ENCODE results near the gene HBS1L.
A peak's percentile ranks its signal among the peaks of the same experiment; 100 is the strongest.

The HBS1L gene

GRCh38 chr6:134954272-134955000, 100.2 kb downstream of the HBS1L start:
- FAIRE-seq (no peak), DNase-seq (ENCODE audit: insufficient read length, low spot score) (no peak)
- TF ChIP-seq TAF1 (IDR thresholded peaks at IDR 0.05; ENCODE audit: low read depth, low read length) (no peak), SPI1 (IDR thresholded peaks at IDR 0.05; ENCODE audit: low read depth, low read length) (no peak), PAX5 (IDR thresholded peaks at IDR 0.05; ENCODE audit: insufficient read depth, low read length, severe bottlenecking) (no peak), POLR2A (IDR thresholded peaks at IDR 0.05; ENCODE audit: low read depth, low read length) (no peak), POU2F2 (IDR thresholded peaks at IDR 0.05; ENCODE audit: low read depth, low read length) (no peak), POLR2AphosphoS5 (IDR thresholded peaks at IDR 0.05; ENCODE audit: low read depth, low read length) (no peak)

GRCh38 chr6:134951494-134952263, 102.9 kb downstream of the HBS1L start:
- TF ChIP-seq POLR2AphosphoS5 (IDR thresholded peaks at IDR 0.05; ENCODE audit: low read depth, low read length) = no peak
- no peak for TF ChIP-seq POLR2A (IDR thresholded peaks at IDR 0.05; ENCODE audit: low read depth, low read length)
- no peak for TF ChIP-seq TAF1 (IDR thresholded peaks at IDR 0.05; ENCODE audit: low read depth, low read length)
- TF ChIP-seq PAX5 (IDR thresholded peaks at IDR 0.05; ENCODE audit: insufficient read depth, low read length, severe bottlenecking) = no peak
- FAIRE-seq (no peak), DNase-seq (ENCODE audit: insufficient read length, low spot score) (no peak)

- TF ChIP-seq PAX5 (IDR thresholded peaks at IDR 0.05; ENCODE audit: insufficient read depth, low read length, severe bottlenecking) (no peak), POLR2AphosphoS5 (IDR thresholded peaks at IDR 0.05; ENCODE audit: low read depth, low read length) (no peak), POU2F2 (IDR thresholded peaks at IDR 0.05; ENCODE audit: low read depth, low read length) (no peak), SPI1 (IDR thresholded peaks at IDR 0.05; ENCODE audit: low read depth, low read length) (no peak), POLR2A (IDR thresholded peaks at IDR 0.05; ENCODE audit: low read depth, low read length) (no peak), TAF1 (IDR thresholded peaks at IDR 0.05; ENCODE audit: low read depth, low read length) (no peak)
- FAIRE-seq (no peak), DNase-seq (ENCODE audit: insufficient read length, low spot score) (no peak)
These were observed 104.1 kb downstream of the HBS1L start for GRCh38 chr6:134950482-134950881.

GRCh38 chr6:134949927-134950326, 104.7 kb downstream of the HBS1L start, which contains the start of gene ALDH8A1:
Gene ALDH8A1, minus strand, starts transcription at chr6:134950101. Its CDS starts 48 bp downstream, at chr6:134950053.
- TF ChIP-seq TAF1 (IDR thresholded peaks at IDR 0.05; ENCODE audit: low read depth, low read length) (no peak), SPI1 (IDR thresholded peaks at IDR 0.05; ENCODE audit: low read depth, low read length) (no peak), POLR2A (IDR thresholded peaks at IDR 0.05; ENCODE audit: low read depth, low read length) (no peak), PAX5 (IDR thresholded peaks at IDR 0.05; ENCODE audit: insufficient read depth, low read length, severe bottlenecking) (no peak), POLR2AphosphoS5 (IDR thresholded peaks at IDR 0.05; ENCODE audit: low read depth, low read length) (no peak), POU2F2 (IDR thresholded peaks at IDR 0.05; ENCODE audit: low read depth, low read length) (no peak)
- DNase-seq (ENCODE audit: insufficient read length, low spot score) (no peak), FAIRE-seq (no peak)

DNA sequence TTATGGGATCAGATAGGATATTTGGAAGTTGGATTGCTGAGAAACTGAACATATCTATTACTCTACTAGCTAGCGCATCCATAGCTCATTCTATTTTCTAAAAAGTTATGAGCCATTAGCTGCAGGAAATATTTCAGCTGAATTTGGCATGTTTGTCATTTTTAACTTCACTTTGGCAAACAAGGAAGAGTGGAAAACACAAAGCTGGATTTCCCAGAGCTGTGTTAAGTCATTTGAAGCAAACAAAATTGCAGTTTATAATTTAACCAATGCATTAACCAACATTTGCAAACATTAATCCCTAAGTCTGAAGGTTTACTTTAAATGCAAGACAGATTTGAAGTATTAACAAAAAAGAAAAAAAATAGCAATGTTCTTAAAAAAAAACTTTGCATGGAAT, 105.9 kb downstream of the HBS1L start:
- no peak for TF ChIP-seq PAX5 (IDR thresholded peaks at IDR 0.05; ENCODE audit: insufficient read depth, low read length, severe bottlenecking)
- TF ChIP-seq SPI1 (IDR thresholded peaks at IDR 0.05; ENCODE audit: low read depth, low read length) = no peak
- TF ChIP-seq POU2F2 (IDR thresholded peaks at IDR 0.05; ENCODE audit: low read depth, low read length) = no peak
- no peak for TF ChIP-seq POLR2AphosphoS5 (IDR thresholded peaks at IDR 0.05; ENCODE audit: low read depth, low read length)
- TF ChIP-seq POLR2A (IDR thresholded peaks at IDR 0.05; ENCODE audit: low read depth, low read length) = no peak
- TF ChIP-seq TAF1 (IDR thresholded peaks at IDR 0.05; ENCODE audit: low read depth, low read length) = no peak
- no peak for DNase-seq (ENCODE audit: insufficient read length, low spot score)
- FAIRE-seq = no peak

GRCh38 chr6:134948142-134948541, 106.5 kb downstream of the HBS1L start:
- FAIRE-seq (no peak), DNase-seq (ENCODE audit: insufficient read length, low spot score) (no peak)
- TF ChIP-seq PAX5 (IDR thresholded peaks at IDR 0.05; ENCODE audit: insufficient read depth, low read length, severe bottlenecking) (no peak), SPI1 (IDR thresholded peaks at IDR 0.05; ENCODE audit: low read depth, low read length) (no peak), POLR2A (IDR thresholded peaks at IDR 0.05; ENCODE audit: low read depth, low read length) (no peak), POU2F2 (IDR thresholded peaks at IDR 0.05; ENCODE audit: low read depth, low read length) (no peak), TAF1 (IDR thresholded peaks at IDR 0.05; ENCODE audit: low read depth, low read length) (no peak), POLR2AphosphoS5 (IDR thresholded peaks at IDR 0.05; ENCODE audit: low read depth, low read length) (no peak)

DNA sequence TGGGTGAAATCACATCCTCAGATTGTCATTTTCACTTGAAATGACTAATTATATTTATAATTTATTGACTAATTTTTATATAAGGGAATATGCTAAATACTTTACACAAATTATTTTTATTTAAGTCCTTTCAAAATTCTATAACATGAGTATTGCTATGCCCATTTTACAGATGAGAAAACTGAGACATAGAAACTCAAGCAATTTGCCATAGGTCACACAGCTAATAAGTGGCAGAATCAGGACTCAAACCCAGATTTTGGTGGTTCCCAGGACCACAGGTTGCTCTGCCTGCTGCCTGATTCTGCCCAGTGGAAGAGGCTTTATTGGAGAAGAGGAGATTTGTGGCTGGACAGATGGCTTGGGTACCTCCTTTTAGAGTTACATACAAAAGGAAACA, 109.6 kb downstream of the HBS1L start:
- no peak for FAIRE-seq
- DNase-seq (ENCODE audit: insufficient read length, low spot score) = no peak
- TF ChIP-seq PAX5 (IDR thresholded peaks at IDR 0.05; ENCODE audit: insufficient read depth, low read length, severe bottlenecking) (no peak), POU2F2 (IDR thresholded peaks at IDR 0.05; ENCODE audit: low read depth, low read length) (no peak), SPI1 (IDR thresholded peaks at IDR 0.05; ENCODE audit: low read depth, low read length) (no peak), POLR2A (IDR thresholded peaks at IDR 0.05; ENCODE audit: low read depth, low read length) (no peak), POLR2AphosphoS5 (IDR thresholded peaks at IDR 0.05; ENCODE audit: low read depth, low read length) (no peak), TAF1 (IDR thresholded peaks at IDR 0.05; ENCODE audit: low read depth, low read length) (no peak)

GRCh38 chr6:134943522-134944111, 111.0 kb downstream of the HBS1L start:
- FAIRE-seq = no peak
- TF ChIP-seq TAF1 (IDR thresholded peaks at IDR 0.05; ENCODE audit: low read depth, low read length) (no peak), POLR2AphosphoS5 (IDR thresholded peaks at IDR 0.05; ENCODE audit: low read depth, low read length) (no peak), POU2F2 (IDR thresholded peaks at IDR 0.05; ENCODE audit: low read depth, low read length) (no peak), SPI1 (IDR thresholded peaks at IDR 0.05; ENCODE audit: low read depth, low read length) (no peak), POLR2A (IDR thresholded peaks at IDR 0.05; ENCODE audit: low read depth, low read length) (no peak), PAX5 (IDR thresholded peaks at IDR 0.05; ENCODE audit: insufficient read depth, low read length, severe bottlenecking) (no peak)
- no peak for DNase-seq (ENCODE audit: insufficient read length, low spot score)

- no peak for TF ChIP-seq PAX5 (IDR thresholded peaks at IDR 0.05; ENCODE audit: insufficient read depth, low read length, severe bottlenecking)
- peak; percentile 27; the same call in 1 of the 2 replicates for TF ChIP-seq SPI1 (IDR thresholded peaks at IDR 0.05; ENCODE audit: low read depth, low read length)
- TF ChIP-seq POLR2A (IDR thresholded peaks at IDR 0.05; ENCODE audit: low read depth, low read length) = no peak
- FAIRE-seq = peak; percentile 90
- DNase-seq (ENCODE audit: insufficient read length, low spot score) = peak; percentile 31
These were observed 115.7 kb downstream of the HBS1L start for GRCh38 chr6:134938896-134939295.
